ENCODE results near the gene ISLR2. TPM values are rescaled to one million over a fixed set of nuclear protein-coding genes. Genes with fewer than 3 reads are reported as not detected.

The ISLR2 gene
- polyA plus RNA-seq, 1 donor (not counting 4 experiments of a cell fraction or from before 2014, with no cell fraction given) = not detected

GRCh38 chr15:74182131-74182530, 51.7 kb downstream of the ISLR2 start:
- Histone ChIP-seq H3K4me2 (ENCODE audit: control insufficient read depth, extremely low read depth, insufficient read depth, low read depth, low read length) (no peak overlapping the region), H3K9me3 (ENCODE audit: control insufficient read depth, low read depth, low read length) (no peaks in the 10 kb centered on the region), H3K27ac (ENCODE audit: control insufficient read depth, insufficient read depth, low read length) (no peak overlapping the region), H3K9me1 (ENCODE audit: control insufficient read depth, extremely low read depth, insufficient read depth, low read length) (no peaks in the 10 kb centered on the region), H3K36me3 (ENCODE audit: control insufficient read depth in 2 of 2, extremely low read depth in 1 of 2, insufficient read depth in 2 of 2, low read length in 2 of 2) (no peaks in the 10 kb centered on the region), H3K4me1 (ENCODE audit: control insufficient read depth, extremely low read depth, insufficient read depth, low read length) (peaks cover 6% of the 10 kb centered on the region), H3K79me2 (ENCODE audit: control insufficient read depth, insufficient read depth, low read length) (no peaks in the 10 kb centered on the region), H3K4me3 (ENCODE audit: control insufficient read depth in 2 of 3, extremely low read depth in 1 of 3, insufficient read depth in 2 of 3, low read depth in 1 of 3, low read length in 3 of 3) (no peak overlapping the region), H3K9ac (ENCODE audit: control insufficient read depth, extremely low read depth, insufficient read depth, low read length) (no peak overlapping the region), H4K20me1 (ENCODE audit: control insufficient read depth, extremely low read depth, insufficient read depth, low read length) (no peaks in the 10 kb centered on the region), H3K27me3 (ENCODE audit: control insufficient read depth, extremely low read depth, insufficient read depth, low read length) (peaks cover 7% of the 10 kb centered on the region), H2AFZ (ENCODE audit: control insufficient read depth, low read length) (no peak overlapping the region)
- no peak for FAIRE-seq
- TF ChIP-seq EZH2 (IDR thresholded peaks at IDR 0.05; ENCODE audit: low read length) = no peak
- no peak for TF ChIP-seq CTCF (optimal IDR thresholded peaks at IDR 0.05 in 1 of 3, IDR thresholded peaks at IDR 0.05 in 1 of 3, conservative IDR thresholded peaks at IDR 0.05 in 1 of 3; ENCODE audit: extremely low read depth in 1 of 3, insufficient read depth in 2 of 3, low read length in 3 of 3)
- dilution Hi-C loops (cut with MboI; ENCODE audit: extremely low pct_ligation_motif_present, low sequenced_read_pairs) = no loop called here
- no peak for DNase-seq (ENCODE audit: low read depth, low spot score)

GRCh38 chr15:74184582-74185091, 54.3 kb downstream of the ISLR2 start:
- peaks cover 6% of the 10 kb centered on the region for H3K4me1 ChIP-seq (ENCODE audit: control insufficient read depth, extremely low read depth, insufficient read depth, low read length)
- no peak overlapping the region for H3K4me2 ChIP-seq (ENCODE audit: control insufficient read depth, extremely low read depth, insufficient read depth, low read depth, low read length)
- dilution Hi-C loops (cut with MboI; ENCODE audit: extremely low pct_ligation_motif_present, low sequenced_read_pairs) = no loop called here
- no peak overlapping the region for H3K9ac ChIP-seq (ENCODE audit: control insufficient read depth, extremely low read depth, insufficient read depth, low read length)
- H3K27me3 ChIP-seq (ENCODE audit: control insufficient read depth, extremely low read depth, insufficient read depth, low read length) = peaks cover 18% of the 10 kb centered on the region
- H3K36me3 ChIP-seq (ENCODE audit: control insufficient read depth in 2 of 2, extremely low read depth in 1 of 2, insufficient read depth in 2 of 2, low read length in 2 of 2) = no peaks in the 10 kb centered on the region
- no peaks in the 10 kb centered on the region for H4K20me1 ChIP-seq (ENCODE audit: control insufficient read depth, extremely low read depth, insufficient read depth, low read length)
- H3K9me1 ChIP-seq (ENCODE audit: control insufficient read depth, extremely low read depth, insufficient read depth, low read length) = no peaks in the 10 kb centered on the region
- no peaks in the 10 kb centered on the region for H3K79me2 ChIP-seq (ENCODE audit: control insufficient read depth, insufficient read depth, low read length)
- FAIRE-seq = no peak
- no peaks in the 10 kb centered on the region for H3K9me3 ChIP-seq (ENCODE audit: control insufficient read depth, low read depth, low read length)
- no peak overlapping the region for H3K4me3 ChIP-seq (ENCODE audit: control insufficient read depth in 2 of 3, extremely low read depth in 1 of 3, insufficient read depth in 2 of 3, low read depth in 1 of 3, low read length in 3 of 3)
- no peak for DNase-seq (ENCODE audit: low read depth, low spot score)
- no peak for TF ChIP-seq EZH2 (IDR thresholded peaks at IDR 0.05; ENCODE audit: low read length)
- TF ChIP-seq CTCF (optimal IDR thresholded peaks at IDR 0.05 in 1 of 3, IDR thresholded peaks at IDR 0.05 in 1 of 3, conservative IDR thresholded peaks at IDR 0.05 in 1 of 3; ENCODE audit: extremely low read depth in 1 of 3, insufficient read depth in 2 of 3, low read length in 3 of 3) = no peak
- no peak overlapping the region for H2AFZ ChIP-seq (ENCODE audit: control insufficient read depth, low read length)
- H3K27ac ChIP-seq (ENCODE audit: control insufficient read depth, insufficient read depth, low read length) = no peak overlapping the region
